ENCODE data around the gene VPS9D1. TPM values are rescaled to one million over a fixed set of nuclear protein-coding genes. Genes with fewer than 3 reads are reported as not detected.

The VPS9D1 gene
- total and polyA plus RNA-seq, 2 experiments from 2014 or later, result 2.1 to 2.2 TPM

DNA sequence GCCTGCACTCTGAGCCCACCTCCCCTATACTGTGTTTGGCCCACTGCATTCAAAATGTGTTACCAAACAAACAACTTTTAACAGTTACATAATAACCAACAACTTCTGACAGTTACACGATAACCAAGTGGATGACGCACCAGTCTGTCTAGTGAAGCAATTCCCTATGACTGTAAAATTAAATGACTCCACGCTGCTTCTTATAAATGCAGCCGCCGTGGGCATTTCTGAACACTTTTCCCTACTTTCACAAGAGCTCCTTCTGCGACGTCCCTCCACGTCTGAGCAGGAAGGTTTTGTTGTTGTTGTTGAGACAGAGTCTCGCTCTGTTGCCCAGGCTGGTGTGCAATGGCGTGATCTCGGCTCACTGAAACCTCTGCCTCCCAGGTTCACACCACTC lies 28.2 kb upstream of the VPS9D1 start:
- no peaks in the 10 kb centered on the region for H3K9me3 Mint-ChIP-seq
- Histone ChIP-seq H2AFZ (no peak overlapping the region), H3K4me1 (ENCODE audit: insufficient read depth) (no peaks in the 10 kb centered on the region), H3K4me2 (no peak overlapping the region), H3K9me2 (ENCODE audit: insufficient read depth) (no peaks in the 10 kb centered on the region), H3K79me2 (replicated peaks; ENCODE audit: insufficient read depth) (no peaks in the 10 kb centered on the region), H3K36me3 (ENCODE audit: insufficient read depth) (peaks cover 48% of the 10 kb centered on the region), H3K4me3 (no peak overlapping the region), H4K20me1 (replicated peaks; ENCODE audit: insufficient read depth) (no peaks in the 10 kb centered on the region; the same call in 1 of the 2 replicates), H3F3A (replicated peaks; ENCODE audit: low read depth) (0 out of 2 replicates have a peak, but pooled peaks cover 5% of the 10 kb centered on the region), H3K27ac (ENCODE audit: low read depth) (no peak overlapping the region), H3K27me3 (ENCODE audit: insufficient read depth) (no peaks in the 10 kb centered on the region)
- H3K4me3 Mint-ChIP-seq, result no peak overlapping the region
- H3K27ac Mint-ChIP-seq, result no peak overlapping the region
- TF ChIP-seq JUNB (IDR thresholded peaks at IDR 0.05; ENCODE audit: unreplicated experiment) (no peak), CTCF (conservative IDR thresholded peaks at IDR 0.05; ENCODE audit: low read depth in 2 of 2) (no peak), ZNF331 (CRISPR knock-in tag; IDR thresholded peaks at IDR 0.05; ENCODE audit: low read depth) (no peak)
- TF ChIP-seq, protein P1, sequence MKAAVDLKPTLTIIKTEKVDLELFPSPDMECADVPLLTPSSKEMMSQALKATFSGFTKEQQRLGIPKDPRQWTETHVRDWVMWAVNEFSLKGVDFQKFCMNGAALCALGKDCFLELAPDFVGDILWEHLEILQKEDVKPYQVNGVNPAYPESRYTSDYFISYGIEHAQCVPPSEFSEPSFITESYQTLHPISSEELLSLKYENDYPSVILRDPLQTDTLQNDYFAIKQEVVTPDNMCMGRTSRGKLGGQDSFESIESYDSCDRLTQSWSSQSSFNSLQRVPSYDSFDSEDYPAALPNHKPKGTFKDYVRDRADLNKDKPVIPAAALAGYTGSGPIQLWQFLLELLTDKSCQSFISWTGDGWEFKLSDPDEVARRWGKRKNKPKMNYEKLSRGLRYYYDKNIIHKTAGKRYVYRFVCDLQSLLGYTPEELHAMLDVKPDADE (IDR thresholded peaks at IDR 0.05), result no peak
- ATAC-seq (no peak), DNase-seq (ENCODE audit: low spot score) (no peak)
- H3K27me3 Mint-ChIP-seq (ENCODE audit: insufficient read depth, low read depth, poor library complexity), result peaks cover 5% of the 10 kb centered on the region
- H3K4me1 Mint-ChIP-seq, result no peaks in the 10 kb centered on the region
- H3K36me3 Mint-ChIP-seq (ENCODE audit: low read depth), result peaks cover 71% of the 10 kb centered on the region

DNA sequence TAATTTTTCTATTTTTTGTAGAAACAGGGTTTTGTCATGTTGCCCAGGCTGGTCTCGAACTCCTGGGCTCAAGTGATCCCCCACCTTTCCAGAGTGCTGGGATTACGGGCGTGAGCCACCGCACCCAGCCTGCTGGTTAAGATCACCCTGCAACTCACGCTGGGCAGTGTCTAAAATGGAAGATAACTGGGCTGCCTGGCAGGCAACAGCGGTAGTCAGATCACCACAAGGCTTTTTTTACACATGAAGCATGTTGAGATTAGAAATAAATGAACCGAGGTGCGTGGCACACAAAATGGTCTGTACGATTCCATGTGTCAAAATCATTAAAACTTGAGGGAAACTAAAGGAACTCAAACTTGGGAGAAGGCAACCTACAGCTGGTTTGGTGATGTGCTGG lies 27.4 kb upstream of the VPS9D1 start:
- H3K4me1 Mint-ChIP-seq, result no peaks in the 10 kb centered on the region
- Histone ChIP-seq H3K27ac (ENCODE audit: low read depth) (no peak overlapping the region), H3F3A (replicated peaks; ENCODE audit: low read depth) (0 out of 2 replicates have a peak, but pooled peaks cover 5% of the 10 kb centered on the region), H3K36me3 (ENCODE audit: insufficient read depth) (peaks cover 48% of the 10 kb centered on the region), H3K4me1 (ENCODE audit: insufficient read depth) (no peaks in the 10 kb centered on the region), H2AFZ (no peak overlapping the region), H3K4me2 (no peak overlapping the region), H3K27me3 (ENCODE audit: insufficient read depth) (no peaks in the 10 kb centered on the region), H4K20me1 (replicated peaks; ENCODE audit: insufficient read depth) (no peaks in the 10 kb centered on the region; the same call in 1 of the 2 replicates), H3K79me2 (replicated peaks; ENCODE audit: insufficient read depth) (no peaks in the 10 kb centered on the region), H3K9me2 (ENCODE audit: insufficient read depth) (no peaks in the 10 kb centered on the region), H3K4me3 (no peak overlapping the region)
- H3K36me3 Mint-ChIP-seq (ENCODE audit: low read depth), result peaks cover 74% of the 10 kb centered on the region
- ATAC-seq, result no peak
- no peak for DNase-seq (ENCODE audit: low spot score)
- no peak overlapping the region for H3K27ac Mint-ChIP-seq
- H3K9me3 Mint-ChIP-seq, result no peaks in the 10 kb centered on the region
- H3K27me3 Mint-ChIP-seq (ENCODE audit: insufficient read depth, low read depth, poor library complexity), result peaks cover 5% of the 10 kb centered on the region
- no peak overlapping the region for H3K4me3 Mint-ChIP-seq
- TF ChIP-seq EZH2 (IDR thresholded peaks at IDR 0.05; ENCODE audit: low read depth, unreplicated experiment), result no peak
- no peak for TF ChIP-seq JUNB (IDR thresholded peaks at IDR 0.05; ENCODE audit: unreplicated experiment)
- TF ChIP-seq, protein P2, sequence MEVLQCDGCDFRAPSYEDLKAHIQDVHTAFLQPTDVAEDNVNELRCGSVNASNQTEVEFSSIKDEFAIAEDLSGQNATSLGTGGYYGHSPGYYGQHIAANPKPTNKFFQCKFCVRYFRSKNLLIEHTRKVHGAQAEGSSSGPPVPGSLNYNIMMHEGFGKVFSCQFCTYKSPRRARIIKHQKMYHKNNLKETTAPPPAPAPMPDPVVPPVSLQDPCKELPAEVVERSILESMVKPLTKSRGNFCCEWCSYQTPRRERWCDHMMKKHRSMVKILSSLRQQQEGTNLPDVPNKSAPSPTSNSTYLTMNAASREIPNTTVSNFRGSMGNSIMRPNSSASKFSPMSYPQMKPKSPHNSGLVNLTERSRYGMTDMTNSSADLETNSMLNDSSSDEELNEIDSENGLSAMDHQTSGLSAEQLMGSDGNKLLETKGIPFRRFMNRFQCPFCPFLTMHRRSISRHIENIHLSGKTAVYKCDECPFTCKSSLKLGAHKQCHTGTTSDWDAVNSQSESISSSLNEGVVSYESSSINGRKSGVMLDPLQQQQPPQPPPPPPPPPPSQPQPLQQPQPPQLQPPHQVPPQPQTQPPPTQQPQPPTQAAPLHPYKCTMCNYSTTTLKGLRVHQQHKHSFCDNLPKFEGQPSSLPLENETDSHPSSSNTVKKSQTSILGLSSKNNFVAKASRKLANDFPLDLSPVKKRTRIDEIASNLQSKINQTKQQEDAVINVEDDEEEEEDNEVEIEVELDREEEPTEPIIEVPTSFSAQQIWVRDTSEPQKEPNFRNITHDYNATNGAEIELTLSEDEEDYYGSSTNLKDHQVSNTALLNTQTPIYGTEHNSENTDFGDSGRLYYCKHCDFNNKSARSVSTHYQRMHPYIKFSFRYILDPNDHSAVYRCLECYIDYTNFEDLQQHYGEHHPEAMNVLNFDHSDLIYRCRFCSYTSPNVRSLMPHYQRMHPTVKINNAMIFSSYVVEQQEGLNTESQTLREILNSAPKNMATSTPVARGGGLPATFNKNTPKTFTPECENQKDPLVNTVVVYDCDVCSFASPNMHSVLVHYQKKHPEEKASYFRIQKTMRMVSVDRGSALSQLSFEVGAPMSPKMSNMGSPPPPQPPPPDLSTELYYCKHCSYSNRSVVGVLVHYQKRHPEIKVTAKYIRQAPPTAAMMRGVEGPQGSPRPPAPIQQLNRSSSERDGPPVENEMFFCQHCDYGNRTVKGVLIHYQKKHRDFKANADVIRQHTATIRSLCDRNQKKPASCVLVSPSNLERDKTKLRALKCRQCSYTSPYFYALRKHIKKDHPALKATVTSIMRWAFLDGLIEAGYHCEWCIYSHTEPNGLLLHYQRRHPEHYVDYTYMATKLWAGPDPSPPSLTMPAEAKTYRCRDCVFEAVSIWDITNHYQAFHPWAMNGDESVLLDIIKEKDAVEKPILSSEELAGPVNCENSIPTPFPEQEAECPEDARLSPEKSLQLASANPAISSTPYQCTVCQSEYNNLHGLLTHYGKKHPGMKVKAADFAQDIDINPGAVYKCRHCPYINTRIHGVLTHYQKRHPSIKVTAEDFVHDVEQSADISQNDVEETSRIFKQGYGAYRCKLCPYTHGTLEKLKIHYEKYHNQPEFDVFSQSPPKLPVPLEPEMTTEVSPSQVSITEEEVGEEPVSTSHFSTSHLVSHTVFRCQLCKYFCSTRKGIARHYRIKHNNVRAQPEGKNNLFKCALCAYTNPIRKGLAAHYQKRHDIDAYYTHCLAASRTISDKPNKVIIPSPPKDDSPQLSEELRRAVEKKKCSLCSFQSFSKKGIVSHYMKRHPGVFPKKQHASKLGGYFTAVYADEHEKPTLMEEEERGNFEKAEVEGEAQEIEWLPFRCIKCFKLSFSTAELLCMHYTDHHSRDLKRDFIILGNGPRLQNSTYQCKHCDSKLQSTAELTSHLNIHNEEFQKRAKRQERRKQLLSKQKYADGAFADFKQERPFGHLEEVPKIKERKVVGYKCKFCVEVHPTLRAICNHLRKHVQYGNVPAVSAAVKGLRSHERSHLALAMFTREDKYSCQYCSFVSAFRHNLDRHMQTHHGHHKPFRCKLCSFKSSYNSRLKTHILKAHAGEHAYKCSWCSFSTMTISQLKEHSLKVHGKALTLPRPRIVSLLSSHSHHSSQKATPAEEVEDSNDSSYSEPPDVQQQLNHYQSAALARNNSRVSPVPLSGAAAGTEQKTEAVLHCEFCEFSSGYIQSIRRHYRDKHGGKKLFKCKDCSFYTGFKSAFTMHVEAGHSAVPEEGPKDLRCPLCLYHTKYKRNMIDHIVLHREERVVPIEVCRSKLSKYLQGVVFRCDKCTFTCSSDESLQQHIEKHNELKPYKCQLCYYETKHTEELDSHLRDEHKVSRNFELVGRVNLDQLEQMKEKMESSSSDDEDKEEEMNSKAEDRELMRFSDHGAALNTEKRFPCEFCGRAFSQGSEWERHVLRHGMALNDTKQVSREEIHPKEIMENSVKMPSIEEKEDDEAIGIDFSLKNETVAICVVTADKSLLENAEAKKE (CRISPR knock-in tag; IDR thresholded peaks at IDR 0.05), result no peak
- TF ChIP-seq, protein P1 (IDR thresholded peaks at IDR 0.05), result no peak
- no peak for TF ChIP-seq NANOG (IDR thresholded peaks at IDR 0.05; ENCODE audit: borderline replicate concordance)
- TF ChIP-seq ZNF114 (CRISPR knock-in tag; IDR thresholded peaks at IDR 0.05), result no peak
- TF ChIP-seq CREB1 (CRISPR knock-in tag; IDR thresholded peaks at IDR 0.05; ENCODE audit: low read depth), result no peak

All from GM23338 (cell line).